Measurements from ENCODE around the gene IFI16. TPM values are rescaled to one million over a fixed set of nuclear protein-coding genes. Genes with fewer than 3 reads are reported as not detected.

The IFI16 gene
- total RNA-seq, 1 experiment from 2014 or later: 2.9 TPM

DNA sequence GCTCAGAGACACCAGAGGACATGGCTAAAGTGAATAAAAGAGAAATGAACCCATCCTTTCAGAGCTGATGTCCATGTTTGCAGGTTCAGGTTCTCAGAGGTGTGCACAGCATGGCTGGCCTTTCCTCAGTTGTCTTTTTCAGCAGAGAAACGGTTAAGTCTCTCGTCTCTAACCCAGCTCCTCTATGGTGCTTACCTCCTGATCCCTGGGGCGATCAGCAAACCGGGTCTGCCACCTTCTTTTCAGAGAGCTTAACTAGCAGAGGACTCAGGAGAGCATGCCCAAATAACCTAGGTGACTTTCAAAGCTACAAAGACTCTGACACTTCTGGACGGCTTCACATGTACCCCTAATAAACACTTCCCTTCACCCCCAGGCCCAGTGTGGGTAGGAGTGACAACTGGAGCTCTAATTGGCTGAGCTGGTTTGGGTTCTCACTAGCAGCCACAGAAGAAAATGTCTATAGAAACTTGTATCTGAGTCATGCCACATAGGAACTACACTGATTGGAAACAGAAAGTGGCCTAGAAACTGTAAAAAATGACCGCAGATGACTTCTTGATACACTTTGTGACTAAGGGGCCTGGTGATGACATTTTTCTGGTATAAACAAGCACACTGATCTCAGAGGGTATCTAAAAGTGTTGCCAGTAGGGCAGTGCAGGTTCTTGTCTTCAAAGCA lies 66.9 kb downstream of the IFI16 start, which contains the start of gene AIM2:
AIM2 (minus strand) TSS at position 329 of the 682 bp plus-strand sequence. CDS start 3,267 bp downstream, outside the sequence.
- H3K14ac ChIP-seq (ENCODE audit: insufficient read depth, low read length): no peak within 1 kb of the TSS
- no peak within 1 kb of the TSS for H3K4ac ChIP-seq (ENCODE audit: low read depth, low read length)
- no CpG with 5 or more reads among the region's 6 CpGs for WGBS (ENCODE audit: extremely low coverage, insufficient read length, low lambda C conversion rate)
- H4K91ac ChIP-seq (ENCODE audit: insufficient read length, low read depth, low read length): no peak within 1 kb of the TSS
- no peak within 1 kb of the TSS for H2BK12ac ChIP-seq (ENCODE audit: insufficient read length, low read depth, low read length)
- H2BK5ac ChIP-seq (ENCODE audit: insufficient read length, low read length): no peak within 1 kb of the TSS
- no peak within 1 kb of the TSS for H3K4me3 Mint-ChIP-seq
- H2AK5ac ChIP-seq (ENCODE audit: insufficient read length, low read length): no peak within 1 kb of the TSS
- no peaks in the 10 kb centered on the region for H3K79me2 ChIP-seq (ENCODE audit: insufficient read depth, low read length)
- TF ChIP-seq, protein P1, sequence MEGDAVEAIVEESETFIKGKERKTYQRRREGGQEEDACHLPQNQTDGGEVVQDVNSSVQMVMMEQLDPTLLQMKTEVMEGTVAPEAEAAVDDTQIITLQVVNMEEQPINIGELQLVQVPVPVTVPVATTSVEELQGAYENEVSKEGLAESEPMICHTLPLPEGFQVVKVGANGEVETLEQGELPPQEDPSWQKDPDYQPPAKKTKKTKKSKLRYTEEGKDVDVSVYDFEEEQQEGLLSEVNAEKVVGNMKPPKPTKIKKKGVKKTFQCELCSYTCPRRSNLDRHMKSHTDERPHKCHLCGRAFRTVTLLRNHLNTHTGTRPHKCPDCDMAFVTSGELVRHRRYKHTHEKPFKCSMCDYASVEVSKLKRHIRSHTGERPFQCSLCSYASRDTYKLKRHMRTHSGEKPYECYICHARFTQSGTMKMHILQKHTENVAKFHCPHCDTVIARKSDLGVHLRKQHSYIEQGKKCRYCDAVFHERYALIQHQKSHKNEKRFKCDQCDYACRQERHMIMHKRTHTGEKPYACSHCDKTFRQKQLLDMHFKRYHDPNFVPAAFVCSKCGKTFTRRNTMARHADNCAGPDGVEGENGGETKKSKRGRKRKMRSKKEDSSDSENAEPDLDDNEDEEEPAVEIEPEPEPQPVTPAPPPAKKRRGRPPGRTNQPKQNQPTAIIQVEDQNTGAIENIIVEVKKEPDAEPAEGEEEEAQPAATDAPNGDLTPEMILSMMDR (conservative IDR thresholded peaks at IDR 0.05): no peak
- H3K79me1 ChIP-seq (ENCODE audit: insufficient read depth, low read depth, low read length, poor library complexity, severe bottlenecking): no peaks in the 10 kb centered on the region
- H3K27ac Mint-ChIP-seq: no peak within 1 kb of the TSS
- no peak within 1 kb of the TSS for H3K9ac ChIP-seq (ENCODE audit: extremely low read depth, insufficient read length, low read length)
- H3K27ac ChIP-seq (ENCODE audit: insufficient read length, low read depth, low read length): no peak within 1 kb of the TSS
- H3K23me2 ChIP-seq (ENCODE audit: insufficient read length, low read depth, low read length, poor library complexity, severe bottlenecking): no peaks in the 10 kb centered on the region
- no peak within 1 kb of the TSS for H2BK120ac ChIP-seq (ENCODE audit: low read depth, low read length, poor library complexity, severe bottlenecking)
- no peaks in the 10 kb centered on the region for H3K9me3 Mint-ChIP-seq
- H3K36me3 Mint-ChIP-seq (ENCODE audit: insufficient read depth in 1 of 3, low read depth in 3 of 3): no peaks in the 10 kb centered on the region
- H3K56ac ChIP-seq (ENCODE audit: insufficient read length, low read depth, low read length): no peak within 1 kb of the TSS
- no peak within 1 kb of the TSS for H2BK15ac ChIP-seq (ENCODE audit: low read depth, low read length)
- no peaks in the 10 kb centered on the region for H3K9me3 ChIP-seq (ENCODE audit: control insufficient read depth, low read depth, low read length)
- H3K4me1 ChIP-seq (ENCODE audit: insufficient read depth, low read length): no peaks in the 10 kb centered on the region
- no peak within 1 kb of the TSS for H2BK20ac ChIP-seq (ENCODE audit: low read depth, low read length, poor library complexity, severe bottlenecking)
- peaks cover 3% of the 10 kb centered on the region for H3K27me3 Mint-ChIP-seq (ENCODE audit: low read depth)
- peaks cover 3% of the 10 kb centered on the region in 2 experiments; a peak in 1 of 4 replicates for H3K4me1 Mint-ChIP-seq
- no peak within 1 kb of the TSS for H3K18ac ChIP-seq (ENCODE audit: insufficient read length, low read depth, low read length)
- H4K8ac ChIP-seq (replicated peaks; ENCODE audit: insufficient read length, low read depth, low read length): no peak within 1 kb of the TSS
- H3K4me2 ChIP-seq (ENCODE audit: insufficient read depth, insufficient read length, low read length): no peak within 1 kb of the TSS
- H2AFZ ChIP-seq (ENCODE audit: low read length): no peak within 1 kb of the TSS
- DNase-seq: no peak
- no peaks in the 10 kb centered on the region for H3K27me3 ChIP-seq (ENCODE audit: insufficient read depth, low read length)
- no peak within 1 kb of the TSS for H3K23ac ChIP-seq (ENCODE audit: insufficient read length, low read depth, low read length)
- no peak within 1 kb of the TSS for H3T11ph ChIP-seq (ENCODE audit: low read length)
- H4K20me1 ChIP-seq (ENCODE audit: control insufficient read depth, insufficient read depth, insufficient read length): no peaks in the 10 kb centered on the region
- no peak within 1 kb of the TSS for H4K5ac ChIP-seq (ENCODE audit: insufficient read length, low read depth, low read length)
